Transverse colon (tissue), 4 donors: ENCODE results near the gene SLC26A8.

Source experiments
- CTCF ChIP-seq, 5 experiments: fragments of 200-600 bp in 3 of 5; fragments of 450-650 bp in 2 of 5; sonication (generic) in 3 of 5; IDR thresholded peaks; 1 replicate in 2 of 5; 2 replicates in 3 of 5; pipeline ENCODE4 v1.5.1; 2016 to 2017; ENCODE audit warnings: antibody characterized with exemption in 5 of 5, inconsistent platforms in 3 of 5, mild to moderate bottlenecking in 2 of 5, moderate library complexity in 1 of 5
- POLR2A ChIP-seq: fragments of 450-650 bp; IDR thresholded peaks from one replicate; pipeline ENCODE4 v1.6.1; 2016; ENCODE audit warnings: antibody characterized with exemption, mild to moderate bottlenecking, moderate library complexity
- POLR2AphosphoS5 ChIP-seq, 3 donors: sonication (generic); formaldehyde crosslinking; IDR thresholded peaks; one replicate each; pipeline ENCODE4 v1.6.1; 2016; ENCODE audit warnings: antibody characterized with exemption in 3 of 3

- TF ChIP-seq CTCF (IDR thresholded peaks at IDR 0.05): no peak
- no peak for TF ChIP-seq POLR2A
- TF ChIP-seq POLR2AphosphoS5 (IDR thresholded peaks at IDR 0.05): no peak
These were observed 45.1 kb upstream of the SLC26A8 start for GRCh38 chr6:36069573-36069972.
